Measurements from ENCODE around the gene TENM4. TPM values are rescaled to one million over a fixed set of nuclear protein-coding genes. Genes with fewer than 3 reads are reported as not detected.

The TENM4 gene
- total and polyA plus RNA-seq, 10 of the 15 experiments (the other 5 are each of a cell fraction or from before 2014, with no cell fraction given), result 0.03 to 0.12 (median 0.06) TPM; not detected in 7

- ChIA-PET RAD21 (ENCODE audit: unreplicated experiment) (interaction anchor here (1.6 kb wide), 1 partner anchor 46 kb away, joined by 4 read pairs; no protein-coding TSS in a partner anchor), SMC1A (ENCODE audit: uncharacterized antibody, unreplicated experiment) (no interaction called here), POLR2A (no interaction called here), CTCF (interaction anchor here (1.3 kb wide), 1 partner anchor 46 kb away, joined by 4 read pairs; no protein-coding TSS in a partner anchor)
- no peak overlapping the region for H2AFZ ChIP-seq (ENCODE audit: control insufficient read depth, low read depth, low read length)
- TF ChIP-seq POLR2AphosphoS2 (IDR thresholded peaks at IDR 0.05; ENCODE audit: low read depth, low read length), result no peak
- TF ChIP-seq SP1 (IDR thresholded peaks at IDR 0.05; ENCODE audit: low read depth, low read length), result no peak
- TF ChIP-seq SPI1 (IDR thresholded peaks at IDR 0.05; ENCODE audit: borderline replicate concordance, insufficient read depth, low read depth, low read length), result peak; percentile 37; the same call in 1 of the 2 replicates
- no peak for TF ChIP-seq FOXM1 (IDR thresholded peaks at IDR 0.05; ENCODE audit: low read depth, low read length)
- 1% methylated on average over 4 of the region's 5 CpGs for WGBS (ENCODE audit: insufficient coverage, insufficient replicate concordance, low lambda C conversion rate, missing lambda C conversion rate)
- FAIRE-seq (no peak), DNase-seq (ENCODE audit: low read depth, low spot score) (no peak), ATAC-seq (peak; percentile 31; the same call in 1 of the 3 replicates)
- H3K9me3 ChIP-seq (replicated peaks; ENCODE audit: control insufficient read depth, insufficient read depth, low read length), result no peaks in the 10 kb centered on the region; the same call in 2 of the 3 replicates
- H3K27me3 ChIP-seq (replicated peaks in 1 of 2; ENCODE audit: control insufficient read depth in 2 of 2, insufficient read depth in 2 of 2, low read length in 1 of 2), result peaks cover 0 to 16% of the 10 kb centered on the region in 2 experiments
- H3K36me3 ChIP-seq (ENCODE audit: control insufficient read depth in 2 of 2, insufficient read depth in 2 of 2, low read length in 1 of 2), result no peaks in the 10 kb centered on the region
- no TSS peak for BruUV-seq (replicated peaks)
- in situ Hi-C loops (cut with MboI) (no loop called here), intact Hi-C loops (cut with micrococcal nuclease; ENCODE audit: unreplicated experiment) (no loop called here)
- H3K4me3 ChIP-seq, result no peak overlapping the region
- H4K20me1 ChIP-seq (ENCODE audit: control insufficient read depth, insufficient read depth), result peaks cover 4% of the 10 kb centered on the region; the same call in 1 of the 2 replicates
- no peaks in the 10 kb centered on the region for H3K4me1 ChIP-seq (ENCODE audit: control insufficient read depth, insufficient read depth, low read length)
- no peak overlapping the region for H3K9ac ChIP-seq (ENCODE audit: control insufficient read depth, insufficient read depth, low read length)
- no peak overlapping the region for H3K4me2 ChIP-seq (ENCODE audit: control insufficient read depth, insufficient read depth)
- H3K27ac ChIP-seq (ENCODE audit: control insufficient read depth, insufficient read depth), result no peak overlapping the region
- H3K79me2 ChIP-seq (ENCODE audit: control insufficient read depth, insufficient read depth, low read length), result no peaks in the 10 kb centered on the region
Measured at GRCh38 chr11:79447038-79447786, 6.4 kb upstream of the TENM4 start.

- no peaks in the 10 kb centered on the region for H3K36me3 ChIP-seq (ENCODE audit: control insufficient read depth in 2 of 2, insufficient read depth in 2 of 2, low read length in 1 of 2)
- H3K27me3 ChIP-seq (replicated peaks in 1 of 2; ENCODE audit: control insufficient read depth in 2 of 2, insufficient read depth in 2 of 2, low read length in 1 of 2), result peaks cover 4 to 19% of the 10 kb centered on the region in 2 experiments
- no peak overlapping the region for H3K4me3 ChIP-seq
- CTCF ChIA-PET, result interaction anchor here (1.2 to 2.2 kb wide), 3 partner anchors 44 to 50 kb away, joined by 3 to 8 read pairs (median 4); no protein-coding TSS in a partner anchor
- H3K4me2 ChIP-seq (ENCODE audit: control insufficient read depth, insufficient read depth), result no peak overlapping the region
- DNase-seq (ENCODE audit: low read depth, low spot score) (no peak), ATAC-seq (no peak), FAIRE-seq (no peak)
- in situ Hi-C loops (cut with MboI), result no loop called here
- H3K9me3 ChIP-seq (replicated peaks; ENCODE audit: control insufficient read depth, insufficient read depth, low read length), result no peaks in the 10 kb centered on the region; the same call in 2 of the 3 replicates
- SMC1A ChIA-PET (ENCODE audit: uncharacterized antibody, unreplicated experiment), result interaction anchor here (0.6 to 1.2 kb wide), 2 partner anchors 48 to 116 kb away, joined by 3 read pairs; no protein-coding TSS in a partner anchor
- no peaks in the 10 kb centered on the region for H3K4me1 ChIP-seq (ENCODE audit: control insufficient read depth, insufficient read depth, low read length)
- no peak overlapping the region for H3K9ac ChIP-seq (ENCODE audit: control insufficient read depth, insufficient read depth, low read length)
- no peaks in the 10 kb centered on the region for H3K79me2 ChIP-seq (ENCODE audit: control insufficient read depth, insufficient read depth, low read length)
- POLR2A ChIA-PET, result interaction anchor here (1.2 kb wide), 1 partner anchor 21 kb away, joined by 3 read pairs; no protein-coding TSS in a partner anchor
- WGBS (ENCODE audit: insufficient coverage, insufficient replicate concordance, low lambda C conversion rate, missing lambda C conversion rate), result 0% methylated on average over 1 of the region's 1 CpG
- TF ChIP-seq SPI1 (IDR thresholded peaks at IDR 0.05; ENCODE audit: borderline replicate concordance, insufficient read depth, low read depth, low read length) (no peak), PML (IDR thresholded peaks at IDR 0.05; ENCODE audit: low read length) (no peak), HDAC6 (IDR thresholded peaks at IDR 0.05; ENCODE audit: unreplicated experiment) (no peak), MAX (IDR thresholded peaks at IDR 0.05; ENCODE audit: low read depth, low read length) (no peak), ZBTB4 (CRISPR knock-in tag; IDR thresholded peaks at IDR 0.05) (no peak), FOS (IDR thresholded peaks at IDR 0.05; ENCODE audit: borderline replicate concordance, extremely low read depth, insufficient read length) (no peak)
- intact Hi-C loops (cut with micrococcal nuclease; ENCODE audit: unreplicated experiment), result no loop called here
- H2AFZ ChIP-seq (ENCODE audit: control insufficient read depth, low read depth, low read length), result no peak overlapping the region
- H3K27ac ChIP-seq (ENCODE audit: control insufficient read depth, insufficient read depth), result no peak overlapping the region
- BruUV-seq (replicated peaks), result no TSS peak
- RAD21 ChIA-PET (ENCODE audit: unreplicated experiment), result no interaction called here
- peaks cover 4% of the 10 kb centered on the region; the same call in 1 of the 2 replicates for H4K20me1 ChIP-seq (ENCODE audit: control insufficient read depth, insufficient read depth)
Measured at GRCh38 chr11:79444923-79445322, 4.1 kb upstream of the TENM4 start.
